Liver (tissue), 9 donors: ENCODE data around the gene NOS2. TPM values are rescaled to one million over a fixed set of nuclear protein-coding genes. Genes with fewer than 3 reads are reported as not detected.
"Not testable (repeated sequence)": the region's sequence is repeated elsewhere in the genome, so short reads cannot be mapped to it uniquely, and the experiment has no call there.

ENCODE experiments used
- DNase-seq: peaks from one replicate; pipeline ENCODE4 v3.0.0-alpha.2; 2017; ENCODE audit warnings: low spot score
- H3K27ac ChIP-seq, 2 donors: one replicate each; pipeline ENCODE4 v1.7.0; 2013; ENCODE audit warnings: inconsistent platforms in 2 of 2, low read length in 2 of 2, control low read depth in 1 of 2, low read depth in 1 of 2, mild to moderate bottlenecking in 1 of 2
- H3K27me3 ChIP-seq, 4 donors: one replicate each; pipeline versions ENCODE4 v1.6.1 to v1.7.0; 2013; ENCODE audit warnings: low read length in 3 of 4, inconsistent platforms in 1 of 4, mild to moderate bottlenecking in 1 of 4, moderate library complexity in 1 of 4; ENCODE audit not compliant: control insufficient read depth in 4 of 4, insufficient read depth in 4 of 4
- H3K36me3 ChIP-seq, 4 donors: one replicate each; pipeline versions ENCODE4 v1.6.1 to v1.7.0; 2013; ENCODE audit warnings: low read length in 3 of 4, mild to moderate bottlenecking in 3 of 4, low read depth in 1 of 4, moderate library complexity in 1 of 4; ENCODE audit not compliant: control insufficient read depth in 4 of 4, insufficient read depth in 3 of 4
- H3K4me1 ChIP-seq, 4 donors: one replicate each; pipeline versions ENCODE4 v1.6.1 to v1.7.0; 2013; ENCODE audit warnings: low read length in 3 of 4, mild to moderate bottlenecking in 3 of 4, moderate library complexity in 1 of 4; ENCODE audit not compliant: control insufficient read depth in 4 of 4, insufficient read depth in 4 of 4
- H3K4me3 ChIP-seq, 3 donors: one replicate each; pipeline versions ENCODE4 v1.6.1 to v1.7.0; 2013; ENCODE audit warnings: low read length in 3 of 3, control low read depth in 1 of 3, low read depth in 1 of 3, mild to moderate bottlenecking in 1 of 3
- H3K9ac ChIP-seq, 2 donors: one replicate each; pipeline ENCODE4 v1.7.0; 2013; ENCODE audit warnings: low read length in 2 of 2, mild to moderate bottlenecking in 2 of 2, moderate library complexity in 2 of 2, control low read depth in 1 of 2, low read depth in 1 of 2
- H3K9me3 ChIP-seq, 4 donors: one replicate each; pipeline versions ENCODE4 v1.6.1 to v1.7.0; 2013; ENCODE audit warnings: low read length in 3 of 4; ENCODE audit not compliant: control insufficient read depth in 4 of 4
- EGR1 ChIP-seq, 2 donors: IDR thresholded peaks; 2 replicates each; pipeline ENCODE4 v1.6.1; 2016 to 2018; ENCODE audit warnings: antibody characterized with exemption in 2 of 2, low read depth in 2 of 2
- FOXA2 ChIP-seq: IDR thresholded peaks from 2 replicates; pipeline ENCODE4 v1.6.1; 2016; ENCODE audit warnings: antibody characterized with exemption
- HNF4A ChIP-seq, 2 donors: conservative IDR thresholded peaks; 2 replicates each; pipeline ENCODE4 v1.6.1; 2016; ENCODE audit warnings: antibody characterized with exemption in 2 of 2, mild to moderate bottlenecking in 2 of 2
- HNF4G ChIP-seq: IDR thresholded peaks from 2 replicates; pipeline ENCODE4 v1.6.1; 2016; ENCODE audit warnings: antibody characterized with exemption
- JUND ChIP-seq, 2 donors: IDR thresholded peaks; 2 replicates each; pipeline ENCODE4 v1.6.1; 2016; ENCODE audit warnings: antibody characterized with exemption in 2 of 2
- NR2F2 ChIP-seq: IDR thresholded peaks from 2 replicates; pipeline ENCODE4 v1.6.1; 2016; ENCODE audit warnings: antibody characterized with exemption
- RAD21 ChIP-seq, 2 donors: IDR thresholded peaks; 2 replicates each; pipeline ENCODE4 v1.6.1; 2016; ENCODE audit warnings: antibody characterized with exemption in 2 of 2, mild to moderate bottlenecking in 2 of 2
- RXRA ChIP-seq, 2 donors: IDR thresholded peaks; 2 replicates each; pipeline ENCODE4 v1.6.1; 2017 to 2018; ENCODE audit warnings: antibody characterized with exemption in 2 of 2, mild to moderate bottlenecking in 1 of 2
- SP1 ChIP-seq: IDR thresholded peaks from 2 replicates; pipeline ENCODE4 v1.6.1; 2018; ENCODE audit warnings: antibody characterized with exemption, mild to moderate bottlenecking
- TAF1 ChIP-seq: conservative IDR thresholded peaks from 2 replicates; pipeline ENCODE4 v1.6.1; 2016; ENCODE audit warnings: antibody characterized with exemption, mild to moderate bottlenecking
- YY1 ChIP-seq: IDR thresholded peaks from 2 replicates; pipeline ENCODE4 v1.6.1; 2016; ENCODE audit warnings: antibody characterized with exemption, mild to moderate bottlenecking
- WGBS: extraction: QIAGEN DNeasy Blood & Tissue Kit; methylation state at CpG from one replicate; pipeline ENCODE4 v1.1.7; 2013; 5-methylcytosine and 5-hydroxymethylcytosine counted together
- polyA plus RNA-seq, 2 donors: library from polyadenylated mRNA; stranded (reverse) in 1 of 2; unstranded in 1 of 2; fragments of 200-250 nt in 1 of 2; fragments of >200 nt in 1 of 2; fragmentation: Nextera tagmentation in 1 of 2; extraction: Ambion mirVana in 1 of 2; gene quantifications; one replicate each; pipeline versions ENCODE4 v1.2.1 to v1.2.3, GENCODE V29; 2013 to 2015
- total RNA-seq, 2 donors: library from RNA; depleted of rRNA; stranded (reverse); fragments of >200 nt; gene quantifications; one replicate each; pipeline ENCODE4 v1.2.3, GENCODE V29; 2014
- TF ChIP-seq, protein P1 (sequence below): IDR thresholded peaks from 2 replicates; pipeline ENCODE4 v1.6.1; 2016; ENCODE audit warnings: antibody characterized with exemption
- TF ChIP-seq, protein P2 (sequence below): IDR thresholded peaks from 2 replicates; pipeline ENCODE4 v1.6.1; 2016; ENCODE audit warnings: antibody characterized with exemption, mild to moderate bottlenecking
- TF ChIP-seq, protein P3 (sequence below): IDR thresholded peaks from 2 replicates; pipeline ENCODE4 v1.6.1; 2016; ENCODE audit warnings: antibody characterized with exemption
- TF ChIP-seq, protein P4 (sequence below): fragments of 150-350 bp; IDR thresholded peaks from 2 replicates; pipeline ENCODE4 v1.5.1; 2017; ENCODE audit warnings: improper control_type of control experiment, low read depth, low read length; ENCODE audit not compliant: missing input control
- donor health status: healthy.
- donor health status: healthy.
- donor health status: healthy.
- donor health status: healthy.
- donor health status: healthy.

NOS2 gene
- total and polyA plus RNA-seq, 4 donors, result under 0.01 to 0.01 TPM; not detected in 2

DNA sequence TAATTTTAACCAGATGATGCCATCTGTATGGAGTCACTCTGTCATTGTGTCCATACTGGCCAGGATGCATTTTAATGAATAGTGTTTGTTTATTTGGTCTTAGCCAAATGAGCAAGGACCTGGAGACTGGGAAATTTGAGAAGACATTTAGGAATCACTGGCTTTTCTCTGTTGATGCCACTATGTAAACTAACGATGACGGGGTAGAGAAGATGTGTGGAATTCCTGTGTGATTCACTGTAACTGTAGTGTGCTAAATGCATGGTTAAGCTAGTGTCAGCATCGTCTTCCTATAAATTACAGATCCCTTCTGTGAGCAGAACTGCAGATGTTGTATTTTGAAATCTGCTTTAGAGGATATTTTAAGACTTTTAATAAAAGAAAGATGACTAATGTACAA lies 66.6 kb downstream of the NOS2 start:
- H3K36me3 ChIP-seq, result no peaks in the 10 kb centered on the region
- DNase-seq, result no peak
- TF ChIP-seq NR2F2 (no peak), HNF4A (conservative IDR thresholded peaks at IDR 0.05) (no peak), HNF4G (no peak), RAD21 (IDR thresholded peaks at IDR 0.05) (no peak), FOXA2 (no peak), TAF1 (no peak), YY1 (no peak), SP1 (no peak), JUND (IDR thresholded peaks at IDR 0.05) (no peak), EGR1 (IDR thresholded peaks at IDR 0.05; ENCODE audit: low read depth in 2 of 2) (no peak), RXRA (IDR thresholded peaks at IDR 0.05) (no peak)
- TF ChIP-seq, protein P1, sequence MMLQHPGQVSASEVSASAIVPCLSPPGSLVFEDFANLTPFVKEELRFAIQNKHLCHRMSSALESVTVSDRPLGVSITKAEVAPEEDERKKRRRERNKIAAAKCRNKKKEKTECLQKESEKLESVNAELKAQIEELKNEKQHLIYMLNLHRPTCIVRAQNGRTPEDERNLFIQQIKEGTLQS, result no peak
- TF ChIP-seq, protein P2, sequence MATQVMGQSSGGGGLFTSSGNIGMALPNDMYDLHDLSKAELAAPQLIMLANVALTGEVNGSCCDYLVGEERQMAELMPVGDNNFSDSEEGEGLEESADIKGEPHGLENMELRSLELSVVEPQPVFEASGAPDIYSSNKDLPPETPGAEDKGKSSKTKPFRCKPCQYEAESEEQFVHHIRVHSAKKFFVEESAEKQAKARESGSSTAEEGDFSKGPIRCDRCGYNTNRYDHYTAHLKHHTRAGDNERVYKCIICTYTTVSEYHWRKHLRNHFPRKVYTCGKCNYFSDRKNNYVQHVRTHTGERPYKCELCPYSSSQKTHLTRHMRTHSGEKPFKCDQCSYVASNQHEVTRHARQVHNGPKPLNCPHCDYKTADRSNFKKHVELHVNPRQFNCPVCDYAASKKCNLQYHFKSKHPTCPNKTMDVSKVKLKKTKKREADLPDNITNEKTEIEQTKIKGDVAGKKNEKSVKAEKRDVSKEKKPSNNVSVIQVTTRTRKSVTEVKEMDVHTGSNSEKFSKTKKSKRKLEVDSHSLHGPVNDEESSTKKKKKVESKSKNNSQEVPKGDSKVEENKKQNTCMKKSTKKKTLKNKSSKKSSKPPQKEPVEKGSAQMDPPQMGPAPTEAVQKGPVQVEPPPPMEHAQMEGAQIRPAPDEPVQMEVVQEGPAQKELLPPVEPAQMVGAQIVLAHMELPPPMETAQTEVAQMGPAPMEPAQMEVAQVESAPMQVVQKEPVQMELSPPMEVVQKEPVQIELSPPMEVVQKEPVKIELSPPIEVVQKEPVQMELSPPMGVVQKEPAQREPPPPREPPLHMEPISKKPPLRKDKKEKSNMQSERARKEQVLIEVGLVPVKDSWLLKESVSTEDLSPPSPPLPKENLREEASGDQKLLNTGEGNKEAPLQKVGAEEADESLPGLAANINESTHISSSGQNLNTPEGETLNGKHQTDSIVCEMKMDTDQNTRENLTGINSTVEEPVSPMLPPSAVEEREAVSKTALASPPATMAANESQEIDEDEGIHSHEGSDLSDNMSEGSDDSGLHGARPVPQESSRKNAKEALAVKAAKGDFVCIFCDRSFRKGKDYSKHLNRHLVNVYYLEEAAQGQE, result no peak
- TF ChIP-seq, protein P3, sequence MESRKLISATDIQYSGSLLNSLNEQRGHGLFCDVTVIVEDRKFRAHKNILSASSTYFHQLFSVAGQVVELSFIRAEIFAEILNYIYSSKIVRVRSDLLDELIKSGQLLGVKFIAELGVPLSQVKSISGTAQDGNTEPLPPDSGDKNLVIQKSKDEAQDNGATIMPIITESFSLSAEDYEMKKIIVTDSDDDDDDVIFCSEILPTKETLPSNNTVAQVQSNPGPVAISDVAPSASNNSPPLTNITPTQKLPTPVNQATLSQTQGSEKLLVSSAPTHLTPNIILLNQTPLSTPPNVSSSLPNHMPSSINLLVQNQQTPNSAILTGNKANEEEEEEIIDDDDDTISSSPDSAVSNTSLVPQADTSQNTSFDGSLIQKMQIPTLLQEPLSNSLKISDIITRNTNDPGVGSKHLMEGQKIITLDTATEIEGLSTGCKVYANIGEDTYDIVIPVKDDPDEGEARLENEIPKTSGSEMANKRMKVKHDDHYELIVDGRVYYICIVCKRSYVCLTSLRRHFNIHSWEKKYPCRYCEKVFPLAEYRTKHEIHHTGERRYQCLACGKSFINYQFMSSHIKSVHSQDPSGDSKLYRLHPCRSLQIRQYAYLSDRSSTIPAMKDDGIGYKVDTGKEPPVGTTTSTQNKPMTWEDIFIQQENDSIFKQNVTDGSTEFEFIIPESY, result no peak
- TF ChIP-seq, protein P4, sequence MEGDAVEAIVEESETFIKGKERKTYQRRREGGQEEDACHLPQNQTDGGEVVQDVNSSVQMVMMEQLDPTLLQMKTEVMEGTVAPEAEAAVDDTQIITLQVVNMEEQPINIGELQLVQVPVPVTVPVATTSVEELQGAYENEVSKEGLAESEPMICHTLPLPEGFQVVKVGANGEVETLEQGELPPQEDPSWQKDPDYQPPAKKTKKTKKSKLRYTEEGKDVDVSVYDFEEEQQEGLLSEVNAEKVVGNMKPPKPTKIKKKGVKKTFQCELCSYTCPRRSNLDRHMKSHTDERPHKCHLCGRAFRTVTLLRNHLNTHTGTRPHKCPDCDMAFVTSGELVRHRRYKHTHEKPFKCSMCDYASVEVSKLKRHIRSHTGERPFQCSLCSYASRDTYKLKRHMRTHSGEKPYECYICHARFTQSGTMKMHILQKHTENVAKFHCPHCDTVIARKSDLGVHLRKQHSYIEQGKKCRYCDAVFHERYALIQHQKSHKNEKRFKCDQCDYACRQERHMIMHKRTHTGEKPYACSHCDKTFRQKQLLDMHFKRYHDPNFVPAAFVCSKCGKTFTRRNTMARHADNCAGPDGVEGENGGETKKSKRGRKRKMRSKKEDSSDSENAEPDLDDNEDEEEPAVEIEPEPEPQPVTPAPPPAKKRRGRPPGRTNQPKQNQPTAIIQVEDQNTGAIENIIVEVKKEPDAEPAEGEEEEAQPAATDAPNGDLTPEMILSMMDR, result no peak
- no peak overlapping the region for H3K27ac ChIP-seq
- no peak overlapping the region for H3K9ac ChIP-seq
- peaks cover 0 to 3% (median 0%) of the 10 kb centered on the region in 4 donors for H3K27me3 ChIP-seq
- H3K4me3 ChIP-seq, result no peak overlapping the region
- no peaks in the 10 kb centered on the region for H3K4me1 ChIP-seq
- WGBS, result 54% methylated on average over 3 of the region's 3 CpGs
- H3K9me3 ChIP-seq, result no peaks in the 10 kb centered on the region

DNA sequence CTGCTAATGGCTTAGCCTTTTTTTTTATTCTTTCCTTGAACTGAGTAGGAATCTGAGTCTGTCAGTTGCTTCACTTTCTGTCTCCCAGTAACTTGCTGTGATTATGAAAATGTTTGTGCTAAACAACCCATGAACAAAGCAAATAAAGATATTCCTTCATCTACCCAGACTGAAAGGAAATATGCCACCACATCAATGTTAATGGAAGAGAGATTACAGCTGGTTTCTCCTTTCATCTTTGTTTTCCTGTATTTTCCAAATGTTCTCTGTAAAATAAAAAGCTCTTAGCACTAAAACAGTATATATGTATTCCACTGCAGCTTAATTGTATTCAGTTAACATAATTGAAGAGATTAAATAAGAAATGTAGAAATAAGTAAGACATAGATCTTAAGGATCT lies 67.6 kb downstream of the NOS2 start:
- DNase-seq, H3K27me3 ChIP-seq, H3K9ac ChIP-seq, H3K4me1 ChIP-seq, H3K9me3 ChIP-seq, H3K27ac ChIP-seq, H3K36me3 ChIP-seq, H3K4me3 ChIP-seq: not testable (repeated sequence)

DNA sequence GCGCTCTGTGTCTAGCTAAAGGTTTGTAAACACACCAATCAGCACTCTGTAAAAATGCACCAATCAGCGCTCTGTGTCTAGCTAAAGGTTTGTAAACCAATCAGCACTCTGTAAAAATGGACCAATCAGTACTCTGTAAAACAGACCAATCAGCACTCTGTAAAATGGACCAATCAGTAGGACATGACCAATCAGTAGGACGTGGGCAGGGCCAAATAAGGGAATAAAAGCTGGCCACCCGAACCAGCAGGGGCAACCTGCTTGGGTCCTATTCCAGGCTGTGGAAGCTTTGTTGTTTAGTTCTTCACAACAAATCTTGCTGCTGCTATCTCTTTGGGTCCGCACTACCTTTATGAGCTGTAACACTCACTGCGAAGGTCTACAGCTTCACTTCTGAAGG lies 74.3 kb downstream of the NOS2 start:
- not testable (repeated sequence) for H3K9ac ChIP-seq, DNase-seq, H3K9me3 ChIP-seq, H3K27me3 ChIP-seq, H3K27ac ChIP-seq, H3K4me1 ChIP-seq, H3K4me3 ChIP-seq, H3K36me3 ChIP-seq
- 88% methylated on average over 6 of the region's 6 CpGs for WGBS
